DND-41 (cell line): ENCODE results near the gene TPCN1.

ENCODE experiments used
- ATAC-seq: fragments of 200-7000 bp; cut with Tn5 transposase; 3 replicates; pipeline ENCODE4 v1.9.1; 2021; ENCODE audit warnings: low read depth; ENCODE audit not compliant: insufficient read depth
- DNase-seq: peaks from one replicate; pipeline ENCODE4 v3.0.0-alpha.2; 2020
- H2AFZ ChIP-seq: 2 replicates; pipeline ENCODE4 v1.6.0; 2012; ENCODE audit warnings: low read depth, low read length
- H3K27ac ChIP-seq: 2 replicates; pipeline ENCODE4 v1.5.1; 2012; ENCODE audit warnings: low read length, inconsistent platforms
- H3K27me3 ChIP-seq: fragments of 200-600 bp; sonication (generic); 2 replicates; pipeline ENCODE4 v1.6.0; 2012; ENCODE audit warnings: low read length, mild to moderate bottlenecking, inconsistent platforms; ENCODE audit not compliant: insufficient read depth, poor library complexity
- H3K36me3 ChIP-seq: 2 replicates; pipeline ENCODE4 v1.5.1; 2012; ENCODE audit warnings: low read length, inconsistent platforms; ENCODE audit not compliant: insufficient read depth
- H3K4me1 ChIP-seq: 2 replicates; pipeline ENCODE4 v1.5.1; 2012; ENCODE audit warnings: mild to moderate bottlenecking, low read length; ENCODE audit not compliant: insufficient read depth
- H3K4me2 ChIP-seq: 2 replicates; pipeline ENCODE4 v1.6.0; 2012; ENCODE audit warnings: mild to moderate bottlenecking, moderate library complexity, low read length, inconsistent platforms; ENCODE audit not compliant: insufficient read depth
- H3K4me3 ChIP-seq, 2 experiments: fragments of 200-600 bp in 1 of 2; shearing (Covaris generic) in 1 of 2; 2 replicates each; pipeline ENCODE4 v1.5.1; 2012 to 2016; ENCODE audit warnings: inconsistent platforms in 2 of 2, low read length in 2 of 2, mild to moderate bottlenecking in 2 of 2, low read depth in 1 of 2, moderate library complexity in 1 of 2
- H3K79me2 ChIP-seq: 2 replicates; pipeline ENCODE4 v1.6.0; 2012; ENCODE audit warnings: low read length, inconsistent platforms; ENCODE audit not compliant: insufficient read depth
- H3K9ac ChIP-seq: 2 replicates; pipeline ENCODE4 v1.6.0; 2012; ENCODE audit warnings: low read depth, mild to moderate bottlenecking, inconsistent platforms, low read length, moderate library complexity
- H3K9me3 ChIP-seq: 2 replicates; pipeline ENCODE4 v1.5.1; 2012; ENCODE audit warnings: low read length, moderate library complexity, mild to moderate bottlenecking, inconsistent platforms; ENCODE audit not compliant: insufficient read depth, severe bottlenecking
- H4K20me1 ChIP-seq: 2 replicates; pipeline ENCODE4 v1.6.0; 2012; ENCODE audit warnings: low read length; ENCODE audit not compliant: insufficient read depth
- CTCF ChIP-seq: IDR thresholded peaks from 2 replicates; pipeline ENCODE4 v1.5.1; 2012; ENCODE audit warnings: borderline replicate concordance, low read length, moderate library complexity, mild to moderate bottlenecking; ENCODE audit not compliant: poor library complexity, severe bottlenecking; ENCODE audit errors: extremely low read depth
- EZH2 ChIP-seq: IDR thresholded peaks from 3 replicates; pipeline ENCODE4 v1.6.1; 2012; ENCODE audit warnings: borderline replicate concordance, low read depth, mild to moderate bottlenecking, moderate library complexity, low read length, inconsistent platforms; ENCODE audit not compliant: severe bottlenecking

TPCN1 gene

DNA sequence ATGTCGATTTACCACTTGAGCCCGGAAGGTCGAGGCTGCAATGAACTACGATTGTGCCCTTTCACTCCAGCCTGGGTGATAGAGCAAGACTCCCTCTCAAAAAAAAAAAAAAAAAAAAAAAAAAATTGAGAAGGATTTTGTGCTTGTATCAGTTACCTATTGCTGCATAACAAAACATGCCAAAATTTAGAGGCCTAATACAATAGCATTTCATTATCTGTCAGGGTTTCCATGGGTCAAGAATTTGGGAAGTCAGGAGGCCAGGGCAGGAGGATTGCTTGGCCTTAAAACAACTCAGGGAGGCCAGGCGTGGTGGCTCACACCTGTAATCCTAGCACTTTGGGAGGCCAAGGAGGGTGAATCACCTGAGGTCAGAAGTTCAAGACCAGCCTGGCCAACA is 118.3 kb downstream of the TPCN1 start:
- DNase-seq (no peak), ATAC-seq (no peak)
- H4K20me1 ChIP-seq, result no peaks in the 10 kb centered on the region
- TF ChIP-seq CTCF (no peak), EZH2 (no peak)
- H3K27ac ChIP-seq, result no peak overlapping the region
- no peaks in the 10 kb centered on the region; the same call in 1 of the 2 replicates for H3K36me3 ChIP-seq
- no peak overlapping the region for H2AFZ ChIP-seq
- peaks cover 8% of the 10 kb centered on the region for H3K4me1 ChIP-seq
- no peak overlapping the region for H3K9ac ChIP-seq
- H3K79me2 ChIP-seq, result peaks cover 2% of the 10 kb centered on the region
- no peaks in the 10 kb centered on the region for H3K27me3 ChIP-seq
- no peaks in the 10 kb centered on the region for H3K9me3 ChIP-seq
- H3K4me3 ChIP-seq, result no peak overlapping the region
- no peak overlapping the region for H3K4me2 ChIP-seq

GRCh38 chr12:113340061-113340460 is 118.8 kb downstream of the TPCN1 start:
- H3K36me3 ChIP-seq, result no peaks in the 10 kb centered on the region
- ATAC-seq, result no peak
- DNase-seq, result no peak

DNA sequence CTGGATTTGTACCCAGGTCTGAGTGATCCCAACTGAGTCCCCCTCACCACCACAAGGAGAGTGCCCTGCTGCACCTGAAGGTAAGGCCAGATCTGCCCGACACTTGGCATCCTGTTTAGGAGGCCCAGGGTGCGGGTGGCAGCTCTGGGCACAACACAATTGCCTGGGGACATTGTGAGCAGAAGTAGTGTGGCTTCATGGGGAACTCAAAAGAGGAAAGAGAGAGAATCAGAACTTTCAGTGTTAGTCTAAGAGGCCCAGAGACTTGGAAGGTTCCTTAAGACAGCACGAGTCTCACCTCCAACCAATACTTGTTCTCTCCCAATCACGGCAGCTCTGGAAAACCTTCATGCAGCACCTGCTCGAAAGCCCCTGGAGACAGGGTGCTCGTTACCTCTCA is 120.3 kb downstream of the TPCN1 start:
- no peak overlapping the region for H3K9ac ChIP-seq
- H3K27ac ChIP-seq, result no peak overlapping the region
- TF ChIP-seq EZH2, result no peak
- TF ChIP-seq CTCF, result no peak
- no peaks in the 10 kb centered on the region for H3K4me1 ChIP-seq
- H2AFZ ChIP-seq, result no peak overlapping the region
- no peaks in the 10 kb centered on the region for H4K20me1 ChIP-seq
- ATAC-seq, result no peak
- no peak overlapping the region for H3K4me2 ChIP-seq
- no peaks in the 10 kb centered on the region for H3K79me2 ChIP-seq
- H3K36me3 ChIP-seq, result no peaks in the 10 kb centered on the region
- H3K4me3 ChIP-seq, result no peak overlapping the region
- H3K27me3 ChIP-seq, result no peaks in the 10 kb centered on the region
- DNase-seq, result no peak
- no peaks in the 10 kb centered on the region for H3K9me3 ChIP-seq

More at GRCh38 chr12:113340061-113340460, 118.8 kb downstream of the TPCN1 start:
- Histone ChIP-seq H2AFZ (no peak overlapping the region), H3K9me3 (no peaks in the 10 kb centered on the region), H4K20me1 (no peaks in the 10 kb centered on the region), H3K4me2 (no peak overlapping the region), H3K27ac (no peak overlapping the region), H3K4me1 (peaks cover 7% of the 10 kb centered on the region), H3K4me3 (no peak overlapping the region), H3K27me3 (no peaks in the 10 kb centered on the region), H3K9ac (no peak overlapping the region), H3K79me2 (no peaks in the 10 kb centered on the region)
- TF ChIP-seq CTCF (no peak), EZH2 (no peak)

GRCh38 chr12:113345318-113345717 is 124.1 kb downstream of the TPCN1 start:
- Histone ChIP-seq H3K4me2 (no peak overlapping the region), H3K4me1 (no peaks in the 10 kb centered on the region), H3K27me3 (no peaks in the 10 kb centered on the region), H2AFZ (no peak overlapping the region), H3K79me2 (no peaks in the 10 kb centered on the region), H3K36me3 (no peaks in the 10 kb centered on the region), H3K27ac (no peak overlapping the region), H3K9ac (no peak overlapping the region), H3K9me3 (no peaks in the 10 kb centered on the region), H4K20me1 (no peaks in the 10 kb centered on the region), H3K4me3 (no peak overlapping the region)
- ATAC-seq (no peak), DNase-seq (no peak)
- no peak for TF ChIP-seq CTCF
- no peak for TF ChIP-seq EZH2
